HAP-1 (cell line): ENCODE results near the gene NSF.

Source experiments
- DNase-seq, 2 experiments: peaks; one replicate each; pipeline ENCODE4 v3.0.0-alpha.2; 2016 to 2020; ENCODE audit warnings: low spot score in 2 of 2
- H3K27me3 ChIP-seq: fragments of 250-450 bp; sonication (Bioruptor Pico); 2 replicates; pipeline ENCODE4 v1.5.1; 2020; ENCODE audit warnings: low read depth, mild to moderate bottlenecking, moderate library complexity
- H3K36me3 ChIP-seq: fragments of 250-450 bp; sonication (Bioruptor Pico); replicated peaks from 2 replicates; pipeline ENCODE4 v1.5.1; 2020; ENCODE audit warnings: mild to moderate bottlenecking
- H3K4me1 ChIP-seq: fragments of 250-450 bp; sonication (Bioruptor Pico); 2 replicates; pipeline ENCODE4 v1.5.1; 2020; ENCODE audit warnings: mild to moderate bottlenecking
- H3K4me3 ChIP-seq: fragments of 250-450 bp; sonication (Bioruptor Pico); 2 replicates; pipeline ENCODE4 v1.5.1; 2020; ENCODE audit warnings: mild to moderate bottlenecking, moderate library complexity
- H3K9me3 ChIP-seq: fragments of 250-450 bp; sonication (Bioruptor Pico); 2 replicates; pipeline ENCODE4 v1.5.1; 2020; ENCODE audit warnings: mild to moderate bottlenecking, moderate library complexity
- in situ Hi-C: fragments of 300-500 bp; cut with MboI; formaldehyde crosslinking; loops from 3 replicates; pipeline ENCODE4 v1.14.3; 2020; ENCODE audit warnings: low sequenced_read_pairs, inconsistent platforms, mixed read lengths

NSF gene

GRCh38 chr17:46803544-46803943, 213.1 kb downstream of the NSF start:
- in situ Hi-C loops = loop anchor here (10.0 to 25.0 kb wide), 2 partner anchors 61 to 816 kb away; partner anchors contain the start of gene STH
- Histone ChIP-seq H3K36me3 (no peaks in the 10 kb centered on the region), H3K4me3 (no peak overlapping the region), H3K9me3 (no peaks in the 10 kb centered on the region), H3K27me3 (no peaks in the 10 kb centered on the region), H3K4me1 (no peaks in the 10 kb centered on the region)
- DNase-seq = no peak

DNA sequence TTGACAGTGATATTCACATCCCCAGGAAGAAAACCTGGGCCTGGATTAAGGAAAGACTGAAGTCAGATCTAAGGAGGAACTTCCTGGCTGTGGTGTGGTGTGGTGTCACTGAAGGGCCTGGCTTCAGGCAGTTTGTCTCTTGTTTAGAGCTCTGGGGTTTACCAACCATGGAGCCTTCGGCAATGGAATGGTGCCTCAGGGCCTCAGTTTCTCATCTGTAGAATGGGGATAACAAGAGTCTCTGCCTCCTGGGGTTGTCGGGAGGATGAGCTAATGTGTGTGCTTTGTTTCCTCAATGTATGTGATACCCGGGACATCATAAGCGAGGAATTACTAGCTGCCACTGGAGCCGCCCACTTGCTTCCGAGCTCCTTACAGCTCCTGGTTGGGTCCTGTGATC, 215.3 kb downstream of the NSF start:
- no peaks in the 10 kb centered on the region for H3K27me3 ChIP-seq
- H3K4me1 ChIP-seq = no peaks in the 10 kb centered on the region
- no peak for DNase-seq
- H3K36me3 ChIP-seq = no peaks in the 10 kb centered on the region
- H3K9me3 ChIP-seq = no peaks in the 10 kb centered on the region
- in situ Hi-C loops = loop anchor here (10.0 to 25.0 kb wide), 2 partner anchors 59 to 818 kb away; partner anchors contain the start of gene STH
- no peak overlapping the region for H3K4me3 ChIP-seq
